GM20000 (cell line): Measurements from ENCODE around the gene AKAP8L.

Source experiments
- DNase-seq: peaks from one replicate; pipeline ENCODE4 v3.0.0; 2012; ENCODE audit warnings: low spot score
- CTCF ChIP-seq: IDR thresholded peaks from 2 replicates; pipeline ENCODE4 v1.5.1; 2012; ENCODE audit warnings: mild to moderate bottlenecking, control low read depth; ENCODE audit errors: extremely low read depth, missing control alignments

Gene AKAP8L

GRCh38 chr19:15457701-15458484 lies 39.1 kb upstream of the AKAP8L start:
- no peak for DNase-seq
- TF ChIP-seq CTCF, result no peak

- no peak for TF ChIP-seq CTCF
- no peak for DNase-seq
Measured at GRCh38 chr19:15456871-15457700, 38.3 kb upstream of the AKAP8L start.

GRCh38 chr19:15456441-15456840 lies 37.7 kb upstream of the AKAP8L start:
- TF ChIP-seq CTCF, result no peak
- no peak for DNase-seq

GRCh38 chr19:15455996-15456395 lies 37.2 kb upstream of the AKAP8L start:
- no peak for TF ChIP-seq CTCF
- no peak for DNase-seq

GRCh38 chr19:15453906-15454860 lies 35.4 kb upstream of the AKAP8L start:
- DNase-seq, result no peak
- no peak for TF ChIP-seq CTCF

- no peak for DNase-seq
- TF ChIP-seq CTCF, result no peak
Measured at GRCh38 chr19:15453091-15453578, 34.3 kb upstream of the AKAP8L start.
